GM20431 (cell line): ENCODE data around the gene CTNND2.

Experiments used
- in situ Hi-C: fragments of 300-500 bp; cut with MseI, MboI; formaldehyde crosslinking; loops from one replicate; pipeline ENCODE4 v1.15.0; 2020; ENCODE audit warnings: low sequenced_read_pairs; ENCODE audit not compliant: unreplicated experiment

Gene CTNND2

DNA sequence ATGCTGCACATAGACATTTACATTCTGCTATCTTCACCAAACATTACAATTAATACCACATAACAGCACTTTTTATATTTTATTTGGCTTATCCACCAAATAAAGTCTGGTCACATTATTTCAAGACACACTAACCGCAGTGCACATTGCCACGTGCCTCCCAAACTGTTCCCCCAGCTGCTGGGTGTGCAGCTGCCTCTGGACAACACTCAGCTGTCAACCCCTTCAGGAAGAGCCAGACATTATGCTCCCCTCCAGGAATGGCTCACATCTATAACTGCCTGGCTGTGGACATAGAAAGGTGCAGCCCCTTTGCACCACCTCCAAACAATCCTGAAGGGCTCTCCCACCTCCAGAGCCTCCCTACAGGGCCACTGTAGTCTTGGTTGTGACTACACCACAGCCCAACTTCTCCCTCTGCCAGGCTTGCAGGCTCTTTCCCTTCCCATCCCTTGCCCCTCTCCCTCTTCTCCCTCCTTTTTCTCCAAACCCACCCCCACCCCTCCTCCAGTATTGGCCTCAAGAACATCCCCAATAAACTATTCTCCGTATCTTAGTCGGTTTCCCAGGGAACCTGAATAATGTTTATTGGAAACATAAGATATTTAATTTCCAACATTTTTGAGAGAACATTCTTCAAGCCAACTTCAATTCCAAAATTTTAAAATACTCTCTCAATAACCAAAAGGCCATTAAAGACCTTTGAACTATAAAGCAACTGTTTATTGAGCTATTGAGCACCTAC, 372.3 kb downstream of the CTNND2 start:
- in situ Hi-C loops, result no loop called here

DNA sequence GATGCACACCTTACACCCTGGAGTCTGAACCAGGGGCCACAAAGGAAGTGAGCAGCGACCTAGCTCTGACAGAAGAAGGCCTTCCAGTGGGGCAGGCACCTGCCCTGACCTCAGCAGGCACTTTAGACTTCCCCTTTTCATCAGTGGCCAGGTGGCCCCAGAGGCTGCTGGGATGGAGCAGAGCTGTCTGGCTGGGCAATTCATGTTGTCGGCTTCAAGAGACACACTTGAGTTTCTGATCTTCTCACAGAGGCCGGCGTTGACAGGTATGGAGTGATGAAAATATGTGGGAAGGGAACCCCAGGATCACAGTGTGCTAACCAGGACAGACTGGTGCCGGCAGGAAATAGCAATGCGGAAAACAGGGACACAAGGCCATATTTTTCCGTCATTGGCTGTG, 375.5 kb downstream of the CTNND2 start:
- in situ Hi-C loops, result no loop called here

DNA sequence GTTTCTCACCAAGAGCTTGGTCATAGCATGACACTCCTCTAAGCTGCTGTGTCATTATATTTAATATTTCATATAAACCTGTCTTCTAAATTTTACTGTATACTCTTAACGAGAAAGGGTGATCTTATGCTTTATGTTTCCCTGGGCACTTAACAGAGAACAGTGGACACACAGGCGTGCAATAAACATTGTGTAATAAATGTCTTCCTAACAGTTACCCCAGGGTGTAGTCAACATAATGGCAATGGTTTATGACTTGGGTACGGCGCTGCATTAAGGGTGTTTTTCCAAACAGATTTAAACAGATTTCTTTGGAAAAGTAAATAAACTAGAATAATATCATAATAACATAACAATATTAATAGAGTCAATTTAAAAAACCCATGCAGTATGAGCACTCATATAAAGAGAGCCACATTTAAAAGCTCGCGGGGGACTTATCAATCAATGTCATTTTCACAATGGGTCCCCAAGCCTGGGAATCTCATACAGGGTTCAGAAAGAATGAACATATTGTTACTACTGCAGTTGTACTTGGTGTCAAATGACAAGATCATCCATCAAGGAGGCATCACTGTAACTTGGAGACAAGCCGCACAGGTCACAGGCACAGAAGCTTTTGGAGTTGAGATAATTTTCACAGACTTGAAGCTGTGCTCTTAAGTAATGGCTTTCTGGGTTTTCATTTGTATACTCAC, 376.4 kb downstream of the CTNND2 start:
- in situ Hi-C loops, result no loop called here

DNA sequence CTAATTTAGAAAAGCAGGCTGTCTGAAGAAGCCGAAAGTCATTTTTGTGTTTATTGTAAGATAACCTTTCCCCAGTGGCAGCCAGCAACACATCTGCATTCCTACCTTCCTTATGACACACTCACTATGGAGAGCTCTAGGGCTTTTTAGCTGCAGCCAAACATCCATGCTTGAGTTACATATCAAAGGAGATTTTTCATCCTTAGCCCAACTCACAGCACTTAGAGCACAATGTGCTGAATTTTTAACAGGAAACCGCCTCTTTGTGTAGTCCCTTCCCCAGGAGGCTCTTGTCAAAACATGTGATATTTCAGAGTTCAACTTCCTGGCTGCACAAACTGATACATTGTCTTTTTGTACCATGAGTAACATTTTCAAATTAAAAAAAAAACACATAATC, 379.2 kb downstream of the CTNND2 start:
- in situ Hi-C loops, result no loop called here

DNA sequence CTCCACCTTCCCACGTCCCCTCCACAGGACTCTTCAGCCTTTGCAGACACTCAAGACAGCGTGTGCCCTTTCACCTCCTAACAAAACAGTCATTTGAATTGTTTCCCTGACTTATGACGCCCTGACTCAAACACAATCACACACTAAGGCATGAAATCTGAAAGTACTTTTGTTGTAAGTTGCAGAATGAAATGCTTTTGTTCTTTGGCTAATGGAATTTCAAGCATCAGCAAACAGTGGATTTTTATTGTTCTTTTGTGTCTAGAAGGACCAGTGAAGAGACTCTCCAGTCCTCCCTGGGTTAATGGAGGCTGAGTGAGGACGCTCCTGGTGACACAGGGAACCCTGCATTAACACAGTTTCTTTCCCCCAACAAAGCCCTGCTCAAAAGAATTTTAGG, 380.1 kb downstream of the CTNND2 start:
- in situ Hi-C loops, result no loop called here

DNA sequence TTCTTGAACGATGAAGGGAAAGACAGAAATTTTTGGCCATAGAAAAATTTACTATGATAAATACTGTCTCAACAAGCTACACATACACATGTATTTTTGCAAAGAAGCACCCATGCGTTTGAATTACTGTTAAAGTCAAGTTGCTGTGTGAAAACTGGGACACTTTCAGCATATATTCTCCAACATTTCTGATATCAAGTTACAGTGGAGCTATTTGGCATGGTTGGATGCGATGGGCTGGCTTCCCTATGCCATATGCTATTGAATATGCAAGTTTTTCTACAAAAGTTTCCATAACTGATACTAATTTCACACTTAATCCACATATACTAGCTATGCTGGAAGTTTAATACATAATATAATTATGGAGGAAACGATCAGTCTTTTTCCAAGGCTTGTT, 381.4 kb downstream of the CTNND2 start:
- in situ Hi-C loops, result no loop called here

DNA sequence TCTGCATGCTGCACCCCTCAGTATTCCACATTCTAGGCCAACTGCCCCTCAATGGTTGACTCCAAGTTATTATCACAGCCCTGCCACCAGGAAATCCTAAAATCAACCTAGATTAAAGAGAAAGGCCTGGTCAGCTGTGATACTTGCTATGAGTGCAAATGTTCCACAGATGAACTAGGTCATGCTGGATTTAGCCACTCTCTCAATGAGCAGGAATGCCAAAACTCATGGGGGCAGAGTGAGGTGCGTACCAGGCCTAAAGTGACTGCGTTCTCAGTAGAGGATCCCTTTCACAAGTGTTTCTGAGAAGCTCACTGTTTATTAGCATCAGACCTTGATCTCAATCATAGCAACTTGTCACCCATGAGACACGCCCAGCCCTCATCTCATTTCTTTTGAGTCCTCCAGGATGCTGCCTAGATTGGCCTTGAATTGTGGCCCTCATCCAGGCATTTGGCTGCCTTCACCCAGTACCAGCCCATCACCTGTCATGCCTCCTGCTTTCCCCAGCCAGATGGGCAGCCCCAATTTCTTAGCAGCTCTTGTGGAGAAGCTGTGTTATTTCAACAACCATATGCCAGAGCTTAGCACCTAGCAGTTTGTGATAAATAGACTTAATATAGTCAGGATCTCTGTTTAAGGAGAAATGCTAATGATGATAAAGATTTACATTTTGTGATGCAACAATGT, 383.9 kb downstream of the CTNND2 start:
- in situ Hi-C loops, result no loop called here

DNA sequence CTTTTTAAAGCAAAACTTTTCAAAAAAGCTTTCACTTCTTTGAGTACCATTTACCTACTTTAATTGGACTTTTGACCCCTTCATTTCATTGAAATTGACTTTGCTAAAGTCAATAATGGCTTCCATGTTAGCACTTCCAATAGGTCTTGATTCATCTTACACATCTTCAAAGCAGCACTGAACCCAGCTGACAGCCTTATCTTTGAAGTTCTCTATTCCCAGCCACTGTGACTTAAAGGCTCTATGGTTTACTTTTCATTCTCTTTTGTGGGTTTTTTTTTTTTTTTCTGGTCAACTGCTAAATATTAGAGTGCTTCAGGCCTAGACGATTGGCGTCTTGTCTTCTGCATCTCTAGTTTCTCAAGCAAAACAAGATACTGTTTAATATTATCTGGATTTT, 385.0 kb downstream of the CTNND2 start:
- in situ Hi-C loops, result no loop called here

DNA sequence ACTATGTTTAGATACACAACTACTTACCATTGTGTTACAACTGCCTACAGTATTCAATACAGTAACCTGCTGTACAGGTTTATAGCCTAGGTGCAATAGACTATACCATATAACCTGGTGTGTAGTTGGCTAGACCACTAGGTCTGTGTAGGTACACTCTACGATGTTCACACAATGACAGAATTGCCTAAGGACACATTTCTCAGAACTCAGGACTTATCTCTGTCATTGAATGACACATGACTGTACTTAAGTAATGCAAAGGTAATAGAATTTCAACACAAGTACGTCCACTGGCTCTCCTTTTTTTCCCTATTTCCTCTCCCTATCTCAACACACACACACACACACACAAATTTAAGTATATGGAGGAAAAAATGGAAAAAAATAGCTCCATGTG, 385.6 kb downstream of the CTNND2 start:
- in situ Hi-C loops, result no loop called here

DNA sequence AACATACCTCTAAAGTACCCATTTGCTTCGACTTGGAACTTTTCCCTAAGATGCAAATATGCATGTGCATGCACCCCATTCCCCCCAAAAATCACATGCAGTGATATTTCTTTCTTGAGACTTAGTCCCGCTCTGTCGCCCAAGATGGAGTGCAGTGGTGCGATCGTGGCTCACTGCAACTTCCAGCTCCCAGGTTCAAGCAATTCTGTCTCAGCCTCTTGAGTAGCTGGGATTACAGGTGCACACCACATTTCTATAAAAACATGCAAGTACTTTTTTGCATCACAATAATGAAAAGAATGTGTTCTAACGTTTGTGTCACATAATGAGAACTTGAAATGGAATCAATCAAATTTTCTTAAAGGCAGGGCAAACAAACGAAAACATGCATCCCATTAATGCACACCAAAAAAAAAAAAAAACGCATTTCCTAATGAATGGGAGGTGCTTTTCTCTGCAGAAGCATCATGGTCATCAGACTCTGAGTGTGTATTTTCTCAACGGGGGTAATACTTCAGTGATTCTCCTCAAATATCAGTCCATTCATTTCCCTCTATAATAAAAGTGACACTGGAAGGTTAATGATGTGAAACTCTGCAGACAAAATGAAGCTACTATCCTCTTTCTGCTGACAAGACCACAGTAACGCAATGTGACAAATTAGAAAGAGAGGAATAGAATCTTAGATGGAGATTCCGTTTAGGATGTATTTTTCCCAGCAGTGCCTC, 389.4 kb downstream of the CTNND2 start:
- in situ Hi-C loops, result no loop called here

DNA sequence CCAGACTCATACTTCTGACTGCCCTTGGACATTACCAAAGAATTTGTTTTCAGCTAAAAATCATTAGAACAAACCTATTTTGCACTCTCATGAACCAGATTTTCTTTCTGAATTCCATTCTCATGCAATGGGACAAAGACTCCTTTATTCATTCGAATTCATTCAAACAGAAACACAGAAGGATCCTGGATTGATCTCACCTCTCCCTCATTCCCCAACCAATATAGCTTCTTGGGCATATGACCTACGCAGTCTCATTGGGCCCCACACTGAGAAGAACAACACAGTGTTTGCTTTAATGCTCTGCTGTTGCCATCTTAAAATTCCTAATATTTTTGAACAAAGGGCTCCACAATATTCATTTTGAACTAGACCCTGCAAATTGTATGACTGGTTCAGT, 392.4 kb downstream of the CTNND2 start:
- in situ Hi-C loops, result no loop called here

DNA sequence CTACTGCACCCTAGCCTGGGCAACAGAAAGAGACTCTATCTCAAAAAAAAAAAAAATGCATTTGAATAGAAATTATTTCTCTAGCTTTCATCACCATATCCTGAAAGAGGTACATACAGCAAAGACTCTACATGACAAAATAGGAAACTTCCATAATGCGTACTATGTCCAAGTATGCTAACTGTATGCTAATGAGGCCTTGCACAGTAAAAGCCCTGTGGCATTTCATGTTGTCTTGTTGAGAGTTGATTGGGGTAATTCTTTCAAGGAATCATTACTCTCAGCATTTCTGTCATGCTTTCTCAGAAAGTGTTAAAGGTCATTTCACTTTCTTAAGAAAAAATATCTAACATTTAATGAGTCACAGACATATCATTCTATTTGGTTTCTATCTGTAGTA, 393.4 kb downstream of the CTNND2 start:
- in situ Hi-C loops, result no loop called here

DNA sequence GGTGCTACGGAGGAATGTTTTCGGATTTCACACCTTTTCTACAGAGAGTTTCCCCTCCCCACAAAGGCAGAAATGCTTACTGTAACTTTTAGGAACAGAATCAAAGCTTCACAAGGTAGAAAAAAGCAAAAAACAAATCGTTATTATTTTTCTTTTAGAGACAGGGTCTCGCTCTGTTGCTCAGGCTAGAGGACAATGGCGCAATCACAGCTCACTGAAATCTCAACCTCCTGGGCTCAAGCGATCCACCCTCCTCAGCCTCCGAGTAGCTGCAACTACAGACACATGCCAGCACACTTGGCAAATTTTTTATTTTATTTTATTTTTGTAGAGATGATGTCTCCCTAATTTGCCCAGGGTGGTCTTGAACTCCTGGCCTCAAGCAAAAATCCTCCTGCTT, 394.5 kb downstream of the CTNND2 start:
- in situ Hi-C loops, result no loop called here

DNA sequence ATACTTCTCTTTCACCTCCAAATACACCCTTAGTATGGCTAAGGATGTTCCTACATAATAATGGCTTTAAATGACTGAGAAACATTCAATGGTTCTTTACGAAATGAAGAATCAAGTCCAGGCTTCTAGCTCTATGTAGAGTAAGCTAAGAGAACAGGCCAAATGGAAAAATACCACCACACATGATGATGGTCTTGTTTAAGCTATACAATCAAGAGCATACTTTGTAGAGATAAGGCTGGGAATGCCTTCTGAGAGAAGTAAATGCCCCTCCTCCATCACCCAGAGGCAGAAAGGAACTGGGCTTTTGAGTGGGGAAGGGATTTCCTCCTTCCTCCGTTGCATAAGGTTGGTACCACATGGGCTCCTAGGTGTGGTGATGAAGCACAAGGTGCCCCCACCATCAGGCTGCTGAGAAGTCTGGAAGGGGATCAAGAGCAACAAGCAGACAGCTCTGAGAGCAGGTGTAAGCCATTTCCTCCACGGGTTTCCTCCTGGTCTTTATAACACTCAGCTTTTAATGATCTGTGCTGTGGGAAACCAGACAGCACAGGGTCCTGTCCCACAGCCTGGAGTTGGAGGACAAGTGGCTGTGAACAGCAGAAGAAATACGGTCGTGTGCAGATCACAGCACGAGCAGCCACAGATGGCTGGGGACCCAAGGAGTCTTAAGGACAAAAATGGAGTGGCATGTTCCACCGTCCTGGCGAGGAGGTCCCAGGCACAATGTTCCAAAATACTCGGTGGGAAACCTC, 396.9 kb downstream of the CTNND2 start:
- in situ Hi-C loops, result no loop called here

DNA sequence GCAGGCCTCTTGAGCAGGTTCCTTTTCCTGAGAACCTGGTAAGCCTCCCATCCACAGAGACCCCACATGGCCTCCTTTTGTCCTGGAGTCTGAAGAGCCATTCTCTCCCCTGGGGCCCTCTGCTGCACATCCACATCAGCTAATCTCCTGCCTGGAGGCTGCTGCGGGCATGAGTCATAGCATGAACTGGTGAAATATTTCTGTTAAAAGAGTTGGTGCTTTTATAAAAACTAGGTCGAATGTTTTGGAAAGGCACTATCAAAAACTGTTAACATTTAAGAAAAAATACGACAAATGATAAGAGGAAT, 399.4 kb downstream of the CTNND2 start:
- in situ Hi-C loops, result no loop called here

DNA sequence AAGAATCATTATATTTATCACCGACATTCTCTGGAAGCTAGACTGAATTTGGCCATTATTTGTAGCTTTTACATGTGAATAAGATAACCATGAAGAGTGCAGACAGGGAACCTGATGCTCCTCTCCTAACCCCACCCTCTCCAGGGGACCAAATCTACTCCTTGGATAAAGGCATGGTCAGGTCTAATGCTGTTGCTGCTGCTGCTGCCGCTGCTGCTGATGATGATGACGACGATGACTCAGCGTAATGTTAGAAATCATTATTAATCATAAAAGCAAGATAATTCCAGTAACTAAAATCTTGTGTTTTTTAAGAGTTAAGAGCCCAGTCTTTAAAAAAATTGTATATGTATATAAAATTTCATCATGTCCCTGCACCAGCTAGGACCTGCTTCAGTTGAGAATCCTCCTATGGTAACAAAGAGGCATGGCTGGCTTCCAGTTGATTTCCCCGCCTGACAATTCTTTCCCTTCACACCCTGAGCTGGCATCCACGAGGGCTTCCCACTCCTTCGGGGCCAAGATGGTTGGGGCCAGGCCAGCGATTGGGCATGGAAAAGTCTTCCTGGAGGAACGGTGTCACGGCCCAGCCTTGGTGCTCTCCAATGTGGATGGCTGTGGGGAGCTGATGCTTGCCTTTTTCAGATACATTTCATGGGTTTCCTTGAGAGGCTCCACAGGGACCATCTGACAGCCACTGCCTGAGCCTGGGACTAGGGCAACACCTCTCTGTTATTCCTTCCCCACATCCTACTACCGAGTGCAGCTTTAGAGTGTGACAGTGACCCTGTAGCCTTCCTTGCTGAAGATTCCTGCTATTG, 400.0 kb downstream of the CTNND2 start:
- in situ Hi-C loops, result no loop called here

DNA sequence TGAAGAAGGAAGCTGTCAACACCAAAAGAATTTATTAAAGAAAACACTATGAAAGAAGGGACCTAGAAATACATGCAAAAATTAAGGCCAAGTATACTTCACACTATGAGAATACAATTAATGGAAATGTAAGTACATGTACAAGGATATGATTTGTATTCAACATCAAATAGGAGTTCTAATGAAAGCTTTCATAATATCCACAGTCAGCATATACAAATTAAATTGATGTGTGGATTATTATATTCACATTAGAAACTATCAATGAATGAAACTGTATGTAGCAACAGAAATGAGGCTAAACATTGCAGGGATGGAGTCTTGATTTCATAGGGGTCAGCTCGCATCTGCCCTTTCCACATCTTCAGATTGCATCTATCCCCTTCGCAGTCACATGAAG, 401.5 kb downstream of the CTNND2 start:
- in situ Hi-C loops, result no loop called here

DNA sequence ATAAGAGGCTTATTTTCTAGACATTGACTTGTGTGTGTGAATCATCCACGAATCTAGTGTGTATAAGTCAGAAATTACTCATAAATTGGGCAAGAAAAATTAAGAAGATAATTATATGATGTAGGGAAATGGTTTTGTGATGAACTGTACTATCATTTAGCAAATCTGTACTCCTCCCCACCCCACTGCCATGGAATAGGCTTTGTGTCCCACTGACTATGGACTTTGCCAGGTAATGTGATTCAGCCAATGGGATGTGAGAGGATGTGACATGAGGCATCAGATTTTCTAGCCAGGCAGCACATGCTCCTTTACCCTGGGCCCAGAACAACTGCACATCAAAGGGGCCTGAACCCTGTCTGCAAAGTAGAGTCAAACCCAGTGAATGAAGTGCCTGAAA, 406.6 kb downstream of the CTNND2 start:
- in situ Hi-C loops, result no loop called here

DNA sequence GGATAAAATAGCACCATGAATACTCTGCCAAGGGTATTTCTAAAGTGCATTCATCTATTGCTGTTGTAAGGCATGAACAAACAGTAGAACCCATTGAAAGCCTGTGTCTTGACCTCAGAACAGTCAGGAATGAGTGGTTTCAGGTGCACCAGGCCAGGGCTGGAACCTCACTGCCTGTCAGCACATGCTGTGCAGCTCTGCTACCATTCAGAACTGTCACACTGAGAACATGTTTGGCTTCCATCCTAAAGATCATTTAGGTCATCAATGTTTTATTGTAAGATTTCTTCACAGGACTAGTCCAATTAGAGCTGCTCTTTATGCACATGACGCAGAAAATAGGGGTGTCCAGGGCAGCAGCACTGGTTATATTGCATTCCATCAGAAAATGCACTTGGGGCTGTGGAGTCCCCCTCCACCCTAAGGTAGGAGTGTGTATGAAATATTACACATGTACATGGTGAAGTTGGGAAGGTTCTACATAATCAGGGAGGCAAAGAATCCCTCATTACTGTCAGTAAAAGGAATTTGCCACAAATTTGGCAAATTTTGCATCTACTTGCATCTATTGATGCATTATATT, 408.0 kb downstream of the CTNND2 start:
- in situ Hi-C loops, result no loop called here
